Esophagus squamous epithelium (tissue), 5 donors: ENCODE measurements around the gene CFAP141. TPM values are rescaled to one million over a fixed set of nuclear protein-coding genes. Genes with fewer than 3 reads are reported as not detected.
"Not testable (repeated sequence)": the region's sequence is repeated elsewhere in the genome, so short reads cannot be mapped to it uniquely, and the experiment has no call there.

Experiments used
- DNase-seq: peaks from one replicate; lab custom pipeline; 2025; lab: John Stamatoyannopoulos, UW
- H3K27ac ChIP-seq, 4 donors: fragments of 200-600 bp; sonication (generic); one replicate each; pipeline ENCODE4 v1.5.1; 2016 to 2019; ENCODE audit warnings: mild to moderate bottlenecking in 1 of 4
- H3K27me3 ChIP-seq, 4 donors: fragments of 200-600 bp; sonication (generic); 1 replicate in 3 of 4; 2 replicates in 1 of 4; pipeline versions ENCODE4 v1.5.1 to v1.6.0; 2017 to 2021; ENCODE audit warnings: antibody characterized with exemption in 1 of 4
- H3K36me3 ChIP-seq, 3 donors: fragments of 200-600 bp; sonication (generic); one replicate each; pipeline ENCODE4 v1.5.1; 2016 to 2019
- H3K4me1 ChIP-seq, 3 donors: fragments of 200-600 bp; sonication (generic); one replicate each; pipeline ENCODE4 v1.5.1; 2017 to 2019
- H3K4me3 ChIP-seq, 4 donors: fragments of 200-600 bp; sonication (generic); 1 replicate in 3 of 4; 2 replicates in 1 of 4; pipeline ENCODE4 v1.5.1; 2016 to 2019; ENCODE audit warnings: mild to moderate bottlenecking in 2 of 4, moderate library complexity in 1 of 4
- H3K9me3 ChIP-seq, 3 donors: fragments of 200-600 bp; sonication (generic); one replicate each; pipeline ENCODE4 v1.5.1; 2016 to 2019
- POLR2A ChIP-seq, 4 donors: fragments of 450-650 bp; IDR thresholded peaks; one replicate each; pipeline ENCODE4 v1.6.1; 2017; ENCODE audit warnings: antibody characterized with exemption in 4 of 4, mild to moderate bottlenecking in 4 of 4, moderate library complexity in 3 of 4
- whole genome bisulfite sequencing, 2 donors: methylation state at CpG; one replicate each; pipeline ENCODE4 v1.1.5; 2018; 5-methylcytosine and 5-hydroxymethylcytosine counted together
- intact Hi-C: fragments of 100-400 bp; cut with DNase I; formaldehyde crosslinking; loops from one replicate; pipeline ENCODE4 v1.15.0; 2022
- total RNA-seq, 4 donors: library from RNA; depleted of rRNA; stranded (reverse); fragments of >200 nt; gene quantifications; one replicate each; pipeline ENCODE4 v1.1.0, GENCODE V29; 2016
- TF ChIP-seq, protein P1 (sequence below), 6 experiments: fragments of 450-650 bp in 4 of 6; fragments of 200-600 bp in 2 of 6; sonication (generic) in 2 of 6; IDR thresholded peaks; one replicate each; pipeline ENCODE4 v1.5.1; 2016 to 2019; ENCODE audit warnings: antibody characterized with exemption in 6 of 6, mild to moderate bottlenecking in 4 of 6, moderate library complexity in 4 of 6
- donor health status: DM: yes; HTN: yes; CAD: no.

CFAP141 gene
- total RNA-seq, 4 donors from 2014 or later, result not detected

DNA sequence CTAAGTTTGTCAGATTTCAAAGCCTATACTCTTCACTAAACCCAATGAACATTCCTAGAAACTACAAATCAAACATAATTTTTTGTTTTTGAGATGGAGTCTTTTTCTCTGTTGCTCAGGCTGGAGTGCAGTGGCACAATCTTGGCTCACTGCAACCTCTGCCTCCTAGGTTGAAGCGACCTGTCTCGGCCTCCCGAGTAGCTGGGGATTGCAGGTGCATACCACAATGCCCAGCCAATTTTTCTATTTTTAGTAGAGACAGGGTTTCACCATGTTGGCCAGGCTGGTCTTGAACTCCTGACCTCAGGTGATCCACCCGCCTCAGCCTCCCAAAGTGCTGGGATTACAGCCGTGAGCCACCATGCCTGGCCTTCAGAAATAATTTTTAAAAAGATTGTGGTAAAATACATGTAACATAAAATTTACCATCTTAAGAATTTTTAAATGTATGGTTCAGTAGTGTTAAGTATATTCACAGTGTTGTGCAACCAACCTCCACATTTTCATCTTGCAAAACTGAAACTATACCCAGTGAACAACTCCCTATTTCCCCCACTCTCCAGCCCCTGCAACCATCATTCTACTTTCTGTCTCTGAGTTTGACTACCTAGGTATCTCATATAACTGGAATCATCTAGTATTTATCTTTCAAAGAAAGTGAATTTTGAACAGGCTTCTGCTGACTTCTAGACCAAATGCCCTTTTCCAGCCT is 2.7 kb upstream of the CFAP141 start:
- peaks cover 30 to 93% (median 59%) of the 10 kb centered on the region in 3 donors for H3K36me3 ChIP-seq
- H3K27ac ChIP-seq, result no peak overlapping the region
- intact Hi-C loops, result no loop called here
- H3K27me3 ChIP-seq, result no peaks in the 10 kb centered on the region
- no peaks in the 10 kb centered on the region for H3K9me3 ChIP-seq
- no peak for DNase-seq
- 84 to 94% methylated on average over 5 of the region's 5 CpGs for WGBS, 2 donors
- TF ChIP-seq, protein P1, sequence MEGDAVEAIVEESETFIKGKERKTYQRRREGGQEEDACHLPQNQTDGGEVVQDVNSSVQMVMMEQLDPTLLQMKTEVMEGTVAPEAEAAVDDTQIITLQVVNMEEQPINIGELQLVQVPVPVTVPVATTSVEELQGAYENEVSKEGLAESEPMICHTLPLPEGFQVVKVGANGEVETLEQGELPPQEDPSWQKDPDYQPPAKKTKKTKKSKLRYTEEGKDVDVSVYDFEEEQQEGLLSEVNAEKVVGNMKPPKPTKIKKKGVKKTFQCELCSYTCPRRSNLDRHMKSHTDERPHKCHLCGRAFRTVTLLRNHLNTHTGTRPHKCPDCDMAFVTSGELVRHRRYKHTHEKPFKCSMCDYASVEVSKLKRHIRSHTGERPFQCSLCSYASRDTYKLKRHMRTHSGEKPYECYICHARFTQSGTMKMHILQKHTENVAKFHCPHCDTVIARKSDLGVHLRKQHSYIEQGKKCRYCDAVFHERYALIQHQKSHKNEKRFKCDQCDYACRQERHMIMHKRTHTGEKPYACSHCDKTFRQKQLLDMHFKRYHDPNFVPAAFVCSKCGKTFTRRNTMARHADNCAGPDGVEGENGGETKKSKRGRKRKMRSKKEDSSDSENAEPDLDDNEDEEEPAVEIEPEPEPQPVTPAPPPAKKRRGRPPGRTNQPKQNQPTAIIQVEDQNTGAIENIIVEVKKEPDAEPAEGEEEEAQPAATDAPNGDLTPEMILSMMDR (IDR thresholded peaks at IDR 0.05), result no peak
- no peak for TF ChIP-seq POLR2A (IDR thresholded peaks at IDR 0.05)
- H3K4me1 ChIP-seq, result no peaks in the 10 kb centered on the region
- H3K4me3 ChIP-seq, result no peak overlapping the region

GRCh38 chr1:154207262-154207661 is 1.1 kb upstream of the CFAP141 start:
- no peaks in the 10 kb centered on the region for H3K4me1 ChIP-seq
- intact Hi-C loops, result no loop called here
- no peak overlapping the region for H3K27ac ChIP-seq
- H3K27me3 ChIP-seq, result no peaks in the 10 kb centered on the region
- H3K4me3 ChIP-seq, result no peak overlapping the region
- no peak for TF ChIP-seq POLR2A (IDR thresholded peaks at IDR 0.05)
- TF ChIP-seq, protein P1 (IDR thresholded peaks at IDR 0.05), result no peak
- peaks cover 18 to 77% (median 43%) of the 10 kb centered on the region in 3 donors for H3K36me3 ChIP-seq
- 81 to 88% methylated on average over 6 to 7 of the region's 9 CpGs for WGBS, 2 donors
- no peaks in the 10 kb centered on the region for H3K9me3 ChIP-seq
- DNase-seq, result no peak

GRCh38 chr1:154205778-154206177 is 355 bp downstream of the CFAP141 start:
- H3K4me1 ChIP-seq, H3K4me3 ChIP-seq, H3K27me3 ChIP-seq, DNase-seq, H3K27ac ChIP-seq, H3K9me3 ChIP-seq, intact Hi-C loops: not testable (repeated sequence)
- whole genome bisulfite sequencing, 2 donors, result 63 to 88% methylated on average over 3 to 11 of the region's 11 CpGs
- H3K36me3 ChIP-seq, result peaks cover 16 to 62% (median 33%) of the 10 kb centered on the region in 3 donors

GRCh38 chr1:154199563-154199879 is 6.6 kb downstream of the CFAP141 start:
- intact Hi-C loops, result no loop called here
- TF ChIP-seq, protein P1 (IDR thresholded peaks at IDR 0.05), result no peak
- no peak for TF ChIP-seq POLR2A (IDR thresholded peaks at IDR 0.05)

DNA sequence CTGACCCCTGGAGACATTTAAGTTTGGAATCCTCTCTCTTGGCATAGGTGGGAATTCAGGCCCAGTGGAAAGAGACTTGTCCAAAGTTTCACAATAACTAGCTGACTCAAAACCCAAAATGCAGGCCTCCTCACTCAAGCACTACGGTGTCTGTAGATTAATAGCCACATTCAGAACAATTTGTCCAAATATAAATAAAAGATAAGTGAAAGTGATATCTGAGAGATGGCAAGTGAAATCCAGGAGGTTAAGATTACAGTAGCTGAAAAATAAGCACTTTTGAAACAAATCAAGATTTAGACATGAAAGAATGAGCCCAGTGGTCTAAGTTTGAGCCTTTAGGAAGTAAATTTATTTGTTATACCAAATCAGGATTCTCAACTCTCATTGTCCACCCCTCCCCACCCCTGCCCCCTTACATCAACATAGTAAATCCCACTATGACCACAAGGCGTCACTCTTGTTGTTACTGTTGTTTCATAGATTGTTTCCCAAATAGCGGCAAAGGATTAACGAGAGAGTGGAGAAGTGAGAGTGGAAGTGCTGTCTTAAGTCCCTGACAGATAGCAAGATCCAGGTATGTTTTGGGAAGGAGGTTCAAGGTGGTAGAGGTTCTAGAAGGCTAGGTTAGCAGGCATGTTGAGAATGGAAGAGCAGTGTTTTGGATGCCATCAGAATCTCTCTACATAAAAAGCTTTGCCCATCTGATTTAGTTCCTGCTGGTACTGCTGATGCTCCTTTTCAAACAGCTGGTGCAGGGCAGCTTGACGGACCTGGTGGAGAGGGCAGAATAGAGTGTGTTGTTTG is 7.2 kb downstream of the CFAP141 start:
- H3K4me3 ChIP-seq, result peak overlapping the region in 1 of 4 donors; percentile 14
- intact Hi-C loops, result no loop called here
- H3K36me3 ChIP-seq, result no peaks in the 10 kb centered on the region
- no peaks in the 10 kb centered on the region for H3K9me3 ChIP-seq
- H3K27me3 ChIP-seq, result peaks cover 0 to under 1% (median 0%) of the 10 kb centered on the region in 4 donors
- H3K27ac ChIP-seq, result peak overlapping the region in 1 of 4 donors; percentile 16
- peaks cover 0 to 24% (median 0%) of the 10 kb centered on the region in 3 donors for H3K4me1 ChIP-seq
- DNase-seq, result no peak
- WGBS, 2 donors, result 12% methylated on average over 5 of the region's 5 CpGs
- no peak for TF ChIP-seq POLR2A (IDR thresholded peaks at IDR 0.05)
- TF ChIP-seq, protein P1 (IDR thresholded peaks at IDR 0.05), result peak; percentile 34 to 51 (median 44)

More at GRCh38 chr1:154199563-154199879, 6.6 kb downstream of the CFAP141 start:
- peaks cover 0 to 20% (median 0%) of the 10 kb centered on the region in 3 donors for H3K4me1 ChIP-seq
- H3K27ac ChIP-seq, result peak overlapping the region in 1 of 4 donors; percentile 16
- no peak for DNase-seq
- H3K36me3 ChIP-seq, result no peaks in the 10 kb centered on the region
- no peaks in the 10 kb centered on the region for H3K27me3 ChIP-seq
- peak overlapping the region in 1 of 4 donors; percentile 14 for H3K4me3 ChIP-seq
- H3K9me3 ChIP-seq, result no peaks in the 10 kb centered on the region
- 89 to 94% methylated on average over 3 of the region's 3 CpGs for WGBS, 2 donors
